Ovary (tissue), 3 donors: ENCODE data around the gene KPNA2.

Source experiments
- CTCF ChIP-seq, 3 donors: fragments of 450-650 bp in 2 of 3; fragments of 200-600 bp in 1 of 3; IDR thresholded peaks; one replicate each; pipeline versions ENCODE4 v1.5.1 to v1.8.0; 2016 to 2022; ENCODE audit warnings: antibody characterized with exemption in 3 of 3, mild to moderate bottlenecking in 1 of 3
- EP300 ChIP-seq: sonication (generic); formaldehyde crosslinking; IDR thresholded peaks from one replicate; pipeline ENCODE4 v1.6.1; 2017; ENCODE audit warnings: antibody characterized with exemption
- donor health status: DM: no; HTN: no; CAD: no.

- TF ChIP-seq CTCF (IDR thresholded peaks at IDR 0.05) (no peak), EP300 (no peak)
Observed at GRCh38 chr17:68061512-68062313, 26.2 kb downstream of the KPNA2 start.
